Trophoblast cell (in vitro differentiated cells and primary cell): ENCODE data around the gene AQP12A. TPM values are rescaled to one million over a fixed set of nuclear protein-coding genes. Genes with fewer than 3 reads are reported as not detected.
"Not testable (repeated sequence)": the region's sequence is repeated elsewhere in the genome, so short reads cannot be mapped to it uniquely, and the experiment has no call there.

Source experiments
- DNase-seq, 2 donors: peaks; one replicate each; pipeline ENCODE4 v3.0.0-alpha.2; 2016
- H2AFZ ChIP-seq: 2 replicates; pipeline ENCODE4 v1.6.1; 2013; ENCODE audit warnings: low read length, moderate library complexity, mild to moderate bottlenecking; ENCODE audit not compliant: insufficient read depth, poor library complexity
- H2AK5ac ChIP-seq: 2 replicates; pipeline ENCODE4 v1.6.1; 2013; ENCODE audit warnings: mild to moderate bottlenecking, low read length
- H2BK120ac ChIP-seq: 2 replicates; pipeline ENCODE4 v1.6.1; 2013; ENCODE audit warnings: low read length, mild to moderate bottlenecking, moderate library complexity; ENCODE audit not compliant: insufficient read depth, poor library complexity
- H2BK12ac ChIP-seq: 2 replicates; pipeline ENCODE4 v1.6.1; 2013; ENCODE audit warnings: mild to moderate bottlenecking, low read length, moderate library complexity
- H2BK5ac ChIP-seq: 2 replicates; pipeline ENCODE4 v1.6.1; 2013; ENCODE audit warnings: low read length, low read depth, moderate library complexity, mild to moderate bottlenecking; ENCODE audit not compliant: poor library complexity
- H3K14ac ChIP-seq: 2 replicates; pipeline ENCODE4 v1.6.1; 2013; ENCODE audit warnings: mild to moderate bottlenecking, low read length
- H3K18ac ChIP-seq: 2 replicates; pipeline ENCODE4 v1.6.1; 2013; ENCODE audit warnings: mild to moderate bottlenecking, low read length
- H3K23ac ChIP-seq: 2 replicates; pipeline ENCODE4 v1.6.1; 2013; ENCODE audit warnings: low read length
- H3K27ac ChIP-seq: 2 replicates; pipeline ENCODE4 v1.5.1; 2013; ENCODE audit warnings: low read depth, mild to moderate bottlenecking, inconsistent platforms, low read length, moderate library complexity
- H3K27me3 ChIP-seq: 2 replicates; pipeline ENCODE4 v1.6.1; 2013; ENCODE audit warnings: inconsistent platforms, mild to moderate bottlenecking, low read length, moderate library complexity; ENCODE audit not compliant: insufficient read depth
- H3K36me3 ChIP-seq, 2 experiments: 1 replicate in 1 of 2; 2 replicates in 1 of 2; pipeline ENCODE4 v1.6.1; 2013; ENCODE audit warnings: low read length in 2 of 2, mild to moderate bottlenecking in 2 of 2, moderate library complexity in 1 of 2; ENCODE audit not compliant: insufficient read depth in 2 of 2, control insufficient read depth in 1 of 2
- H3K4ac ChIP-seq: 2 replicates; pipeline ENCODE4 v1.6.1; 2013; ENCODE audit warnings: low read depth, mild to moderate bottlenecking, low read length, moderate library complexity
- H3K4me1 ChIP-seq, 2 experiments: 1 replicate in 1 of 2; 2 replicates in 1 of 2; pipeline ENCODE4 v1.6.1; 2013; ENCODE audit warnings: low read length in 2 of 2, mild to moderate bottlenecking in 2 of 2, moderate library complexity in 1 of 2; ENCODE audit not compliant: insufficient read depth in 2 of 2, control insufficient read depth in 1 of 2
- H3K4me2 ChIP-seq: 2 replicates; pipeline ENCODE4 v1.6.1; 2013; ENCODE audit warnings: inconsistent platforms, mild to moderate bottlenecking, low read length, moderate library complexity
- H3K4me3 ChIP-seq: 2 replicates; pipeline ENCODE4 v1.5.1; 2013; ENCODE audit warnings: mild to moderate bottlenecking, low read depth, low read length, inconsistent platforms
- H3K79me1 ChIP-seq: one replicate; pipeline ENCODE4 v1.6.1; 2013; ENCODE audit warnings: low read length
- H3K79me2 ChIP-seq: 2 replicates; pipeline ENCODE4 v1.6.1; 2013; ENCODE audit warnings: low read length, mild to moderate bottlenecking; ENCODE audit not compliant: control insufficient read depth, insufficient read depth, poor library complexity
- H3K9ac ChIP-seq: 2 replicates; pipeline ENCODE4 v1.6.1; 2013; ENCODE audit warnings: mild to moderate bottlenecking, low read length
- H3K9me3 ChIP-seq: 2 replicates; pipeline ENCODE4 v1.6.1; 2013; ENCODE audit warnings: low read depth, mild to moderate bottlenecking, control low read depth, inconsistent platforms, low read length; ENCODE audit not compliant: insufficient read depth
- H4K12ac ChIP-seq: 2 replicates; pipeline ENCODE4 v1.6.1; 2013; ENCODE audit warnings: low read depth, mild to moderate bottlenecking, low read length, moderate library complexity
- H4K8ac ChIP-seq: 2 replicates; pipeline ENCODE4 v1.6.1; 2013; ENCODE audit warnings: low read depth, mild to moderate bottlenecking, low read length, moderate library complexity
- H4K91ac ChIP-seq: one replicate; pipeline ENCODE4 v1.6.1; 2013; ENCODE audit warnings: low read depth, mild to moderate bottlenecking, low read length, moderate library complexity
- WGBS: extraction: QIAGEN DNeasy Blood & Tissue Kit; methylation state at CpG from one replicate; pipeline ENCODE4 v1.1.7; 2013; ENCODE audit warnings: missing lambda C conversion rate; ENCODE audit not compliant: insufficient read length, insufficient coverage; ENCODE audit errors: extremely low coverage; 5-methylcytosine and 5-hydroxymethylcytosine counted together
- polyA plus RNA-seq: library from polyadenylated mRNA; stranded (reverse); fragments of 200-250 nt; gene quantifications from 2 replicates; pipeline ENCODE4 v1.2.3, GENCODE V29; 2013

Gene AQP12A
- polyA plus RNA-seq: not detected in 2 replicates

GRCh38 chr2:240691631-240692420, at the start of gene AQP12A:
Gene AQP12A, plus strand, starts transcription at chr2:240691866. Its CDS starts 48 bp downstream, at chr2:240691914.
- H3K4me2 ChIP-seq, H4K91ac ChIP-seq, H3K14ac ChIP-seq, H2AFZ ChIP-seq, H3K27me3 ChIP-seq, H3K18ac ChIP-seq, H4K8ac ChIP-seq, H2BK120ac ChIP-seq, H3K27ac ChIP-seq, H2BK5ac ChIP-seq, H3K9ac ChIP-seq, H3K79me2 ChIP-seq, H3K4me1 ChIP-seq, H3K23ac ChIP-seq, H4K12ac ChIP-seq, DNase-seq, H2AK5ac ChIP-seq, H3K79me1 ChIP-seq, H2BK12ac ChIP-seq, H3K4ac ChIP-seq, H3K4me3 ChIP-seq, H3K36me3 ChIP-seq, H3K9me3 ChIP-seq: not testable (repeated sequence)
- no CpG with 5 or more reads among the region's 37 CpGs for WGBS

GRCh38 chr2:240642061-240642805, 49.4 kb upstream of the AQP12A start:
- H2BK120ac ChIP-seq: no peak overlapping the region
- no peak overlapping the region for H4K8ac ChIP-seq
- no peak overlapping the region for H4K91ac ChIP-seq
- H2BK5ac ChIP-seq: no peak overlapping the region
- H3K79me2 ChIP-seq: no peaks in the 10 kb centered on the region
- no peak overlapping the region for H2AFZ ChIP-seq
- H2AK5ac ChIP-seq: no peak overlapping the region
- no peak overlapping the region for H3K9ac ChIP-seq
- H3K27me3 ChIP-seq: no peaks in the 10 kb centered on the region
- H3K27ac ChIP-seq: no peak overlapping the region
- no peaks in the 10 kb centered on the region for H3K4me1 ChIP-seq
- no peak for DNase-seq
- no peak overlapping the region for H3K14ac ChIP-seq
- no peak overlapping the region for H3K4me2 ChIP-seq
- no peak overlapping the region for H2BK12ac ChIP-seq
- no peak overlapping the region for H3K18ac ChIP-seq
- H3K36me3 ChIP-seq: no peaks in the 10 kb centered on the region
- H3K79me1 ChIP-seq: no peaks in the 10 kb centered on the region
- H3K23ac ChIP-seq: no peak overlapping the region
- no peaks in the 10 kb centered on the region for H3K9me3 ChIP-seq
- no peak overlapping the region for H4K12ac ChIP-seq
- H3K4me3 ChIP-seq: no peak overlapping the region
- H3K4ac ChIP-seq: no peak overlapping the region
- WGBS: no CpG with 5 or more reads among the region's 36 CpGs

- no peaks in the 10 kb centered on the region for H3K9me3 ChIP-seq
- no peak overlapping the region for H2BK120ac ChIP-seq
- no peak overlapping the region for H3K23ac ChIP-seq
- no peak for DNase-seq
- WGBS: no CpG with 5 or more reads among the region's 11 CpGs
- H2AFZ ChIP-seq: no peak overlapping the region
- H3K4me1 ChIP-seq: no peaks in the 10 kb centered on the region
- H3K4me2 ChIP-seq: no peak overlapping the region
- H3K4me3 ChIP-seq: no peak overlapping the region
- H3K36me3 ChIP-seq: no peaks in the 10 kb centered on the region
- H3K27me3 ChIP-seq: no peaks in the 10 kb centered on the region
- H3K79me2 ChIP-seq: no peaks in the 10 kb centered on the region
- H4K12ac ChIP-seq: no peak overlapping the region
- H3K14ac ChIP-seq: no peak overlapping the region
- H4K8ac ChIP-seq: no peak overlapping the region
- no peak overlapping the region for H3K27ac ChIP-seq
- no peak overlapping the region for H2BK12ac ChIP-seq
- no peak overlapping the region for H3K18ac ChIP-seq
- H3K4ac ChIP-seq: no peak overlapping the region
- no peak overlapping the region for H2BK5ac ChIP-seq
- no peak overlapping the region for H3K9ac ChIP-seq
- H3K79me1 ChIP-seq: no peaks in the 10 kb centered on the region
- H2AK5ac ChIP-seq: no peak overlapping the region
- no peak overlapping the region for H4K91ac ChIP-seq
These were observed 48.9 kb upstream of the AQP12A start for GRCh38 chr2:240642806-240643092.

- Histone ChIP-seq H3K36me3 (no peaks in the 10 kb centered on the region), H4K91ac (no peak overlapping the region), H3K4ac (no peak overlapping the region), H2AFZ (no peak overlapping the region), H3K14ac (no peak overlapping the region), H3K4me2 (no peak overlapping the region), H2BK12ac (no peak overlapping the region), H2BK120ac (no peak overlapping the region), H3K4me3 (no peak overlapping the region), H3K27ac (no peak overlapping the region), H3K9ac (no peak overlapping the region), H2AK5ac (no peak overlapping the region), H3K27me3 (no peaks in the 10 kb centered on the region), H3K18ac (no peak overlapping the region), H4K8ac (no peak overlapping the region), H3K79me2 (no peaks in the 10 kb centered on the region), H3K9me3 (no peaks in the 10 kb centered on the region), H3K4me1 (no peaks in the 10 kb centered on the region), H4K12ac (no peak overlapping the region), H3K79me1 (no peaks in the 10 kb centered on the region), H2BK5ac (no peak overlapping the region), H3K23ac (no peak overlapping the region)
- no peak for DNase-seq
- no CpG with 5 or more reads among the region's 13 CpGs for WGBS
These were observed 48.4 kb upstream of the AQP12A start for GRCh38 chr2:240643093-240643810.
